HG03565 (cell line): ENCODE results near the gene MED26.

ENCODE experiments used
- ATAC-seq: cut with Tn5 transposase; IDR thresholded peaks from one replicate; pipeline ENCODE4 v1.9.1; 2021; ENCODE audit warnings: mild to moderate bottlenecking, moderate library complexity; ENCODE audit not compliant: unreplicated experiment

Gene MED26

GRCh38 chr19:16591803-16592556 lies 36.0 kb downstream of the MED26 start:
- no peak for ATAC-seq

GRCh38 chr19:16590876-16591802 lies 36.9 kb downstream of the MED26 start:
- no peak for ATAC-seq

GRCh38 chr19:16589917-16590316 lies 38.1 kb downstream of the MED26 start:
- ATAC-seq, result no peak

- no peak for ATAC-seq
These were observed 39.0 kb downstream of the MED26 start for GRCh38 chr19:16588824-16589577.

GRCh38 chr19:16587833-16588823 lies 39.9 kb downstream of the MED26 start:
- ATAC-seq, result peak; percentile 37

- no peak for ATAC-seq
These were observed 40.8 kb downstream of the MED26 start for GRCh38 chr19:16586991-16587832.

- no peak for ATAC-seq
These were observed 41.5 kb downstream of the MED26 start for GRCh38 chr19:16586477-16586871.

- peak; percentile 21 for ATAC-seq
These were observed 42.1 kb downstream of the MED26 start for GRCh38 chr19:16585808-16586476.

- no peak for ATAC-seq
These were observed 42.8 kb downstream of the MED26 start for GRCh38 chr19:16585094-16585801.

- ATAC-seq, result peak; percentile 36
These were observed 43.5 kb downstream of the MED26 start for GRCh38 chr19:16584248-16585093.

GRCh38 chr19:16582486-16583261 lies 45.3 kb downstream of the MED26 start:
- ATAC-seq, result no peak

- no peak for ATAC-seq
These were observed 46.0 kb downstream of the MED26 start for GRCh38 chr19:16581971-16582343.

GRCh38 chr19:16581145-16581970 lies 46.6 kb downstream of the MED26 start:
- no peak for ATAC-seq

GRCh38 chr19:16579381-16579780 lies 48.6 kb downstream of the MED26 start:
- no peak for ATAC-seq

GRCh38 chr19:16577531-16577985 lies 50.4 kb downstream of the MED26 start:
- no peak for ATAC-seq
